ENCODE results near the gene CFL1. TPM values are rescaled to one million over a fixed set of nuclear protein-coding genes. Genes with fewer than 3 reads are reported as not detected.

CFL1 gene
- total RNA-seq, 4 donors from 2014 or later, result 1,308 to 1,852 (median 1,703) TPM

DNA sequence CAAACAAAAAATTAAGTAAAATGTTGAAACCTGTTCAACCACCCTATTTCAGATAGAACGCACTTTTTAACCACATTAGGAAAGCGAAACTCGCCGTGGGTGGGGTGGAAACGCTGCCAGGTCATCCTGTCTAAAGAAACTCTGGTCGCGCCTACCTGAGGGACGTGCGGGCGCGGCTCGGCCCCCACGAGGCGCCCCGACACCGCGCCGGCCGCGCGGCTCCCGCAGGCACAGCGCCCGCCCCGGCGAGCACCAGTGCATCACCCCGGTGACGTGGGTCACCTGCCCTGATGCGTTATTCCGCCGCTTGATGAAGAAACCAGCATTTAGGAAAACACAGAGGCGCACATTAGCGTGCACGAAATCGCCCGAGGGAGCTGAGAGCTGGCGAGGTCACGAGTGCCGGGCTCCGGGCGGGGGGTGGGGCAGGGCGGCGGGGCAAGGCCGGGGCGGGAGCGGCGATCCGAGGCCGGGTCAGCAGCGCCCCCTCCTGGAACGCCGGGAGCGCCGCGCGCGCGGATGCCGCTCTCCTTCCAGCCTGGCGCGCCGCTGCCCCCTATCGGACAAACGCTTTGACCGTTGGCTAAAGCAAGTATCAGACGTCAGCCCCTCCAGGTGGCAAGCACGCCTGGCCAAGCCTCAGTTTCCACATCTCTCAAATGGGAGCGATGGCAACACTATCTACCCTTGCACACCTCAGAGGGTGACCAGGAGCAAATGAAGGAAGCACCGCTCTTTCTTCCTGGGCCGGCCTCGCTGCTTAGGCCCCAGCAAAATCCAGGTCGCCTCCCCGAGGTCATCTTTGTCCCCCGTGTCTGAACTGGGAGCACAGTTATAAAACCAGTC is 39.9 kb downstream of the CFL1 start:
- in situ Hi-C loops (cut with MboI; ENCODE audit: low pct_ligation_motif_present in 1 of 4, low pct_unique_long_range_greater_than_20kb in 1 of 4, low sequenced_read_pairs in 3 of 4) (loop anchor here in 3 of 4 donors (25.0 kb wide), 1 partner anchor 106 kb away; the partner anchor contains the start of genes KAT5 (in 3 of the 3) and RNASEH2C (in 3 of the 3)), intact Hi-C loops (cut with DNase I; ENCODE audit: low total_unique reads) (loop anchor here (5.0 kb wide), 2 partner anchors 36 to 106 kb away; partner anchors contain the start of genes AP5B1 and KAT5)

DNA sequence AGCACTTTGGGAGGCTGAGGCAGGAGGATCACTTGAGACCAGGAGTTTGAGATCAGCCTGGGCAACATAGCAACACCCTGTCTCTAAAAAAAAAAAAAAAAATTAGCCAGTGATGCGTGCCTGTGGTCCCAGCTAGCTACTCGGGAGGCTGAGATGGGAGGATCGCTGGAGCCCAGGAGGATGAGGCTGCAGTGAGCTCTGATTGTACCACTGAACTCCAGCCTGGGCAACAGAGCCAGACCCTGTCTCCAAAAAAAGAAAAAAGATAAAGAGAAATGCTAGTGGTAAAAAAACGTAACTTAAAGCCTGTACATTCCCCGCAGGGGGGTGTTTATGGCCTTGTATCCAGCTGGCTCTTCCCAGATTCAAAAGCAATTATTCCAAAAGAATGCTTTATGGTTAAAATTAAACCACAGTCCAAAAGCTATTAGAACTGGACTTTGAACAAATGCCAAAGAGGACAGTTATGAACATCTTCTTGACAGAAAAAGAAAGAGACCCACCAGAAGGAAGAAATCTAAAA is 40.6 kb downstream of the CFL1 start:
- no peaks in the 10 kb centered on the region for H3K9me3 ChIP-seq
- in situ Hi-C loops (cut with MboI; ENCODE audit: low pct_ligation_motif_present in 1 of 4, low pct_unique_long_range_greater_than_20kb in 1 of 4, low sequenced_read_pairs in 3 of 4) (loop anchor here in 3 of 4 donors (25.0 kb wide), 1 partner anchor 105 kb away; the partner anchor contains the start of genes KAT5 (in 3 of the 3) and RNASEH2C (in 3 of the 3)), intact Hi-C loops (cut with DNase I; ENCODE audit: low total_unique reads) (loop anchor here (5.0 kb wide), 2 partner anchors 35 to 105 kb away; partner anchors contain the start of genes AP5B1 and KAT5)
- 49 to 56% methylated on average over 5 of the region's 5 CpGs for WGBS, 2 donors (ENCODE audit: low coverage in 1 of 2)
- no peaks in the 10 kb centered on the region for H3K36me3 ChIP-seq
- H3K27ac ChIP-seq, result peak overlapping the region; percentile 82 to 86 (median 85)
- TF ChIP-seq POLR2A (IDR thresholded peaks at IDR 0.05) (no peak), EP300 (IDR thresholded peaks at IDR 0.05; ENCODE audit: low read depth) (no peak), POLR2AphosphoS5 (IDR thresholded peaks at IDR 0.05) (no peak)
- TF ChIP-seq, protein P1, sequence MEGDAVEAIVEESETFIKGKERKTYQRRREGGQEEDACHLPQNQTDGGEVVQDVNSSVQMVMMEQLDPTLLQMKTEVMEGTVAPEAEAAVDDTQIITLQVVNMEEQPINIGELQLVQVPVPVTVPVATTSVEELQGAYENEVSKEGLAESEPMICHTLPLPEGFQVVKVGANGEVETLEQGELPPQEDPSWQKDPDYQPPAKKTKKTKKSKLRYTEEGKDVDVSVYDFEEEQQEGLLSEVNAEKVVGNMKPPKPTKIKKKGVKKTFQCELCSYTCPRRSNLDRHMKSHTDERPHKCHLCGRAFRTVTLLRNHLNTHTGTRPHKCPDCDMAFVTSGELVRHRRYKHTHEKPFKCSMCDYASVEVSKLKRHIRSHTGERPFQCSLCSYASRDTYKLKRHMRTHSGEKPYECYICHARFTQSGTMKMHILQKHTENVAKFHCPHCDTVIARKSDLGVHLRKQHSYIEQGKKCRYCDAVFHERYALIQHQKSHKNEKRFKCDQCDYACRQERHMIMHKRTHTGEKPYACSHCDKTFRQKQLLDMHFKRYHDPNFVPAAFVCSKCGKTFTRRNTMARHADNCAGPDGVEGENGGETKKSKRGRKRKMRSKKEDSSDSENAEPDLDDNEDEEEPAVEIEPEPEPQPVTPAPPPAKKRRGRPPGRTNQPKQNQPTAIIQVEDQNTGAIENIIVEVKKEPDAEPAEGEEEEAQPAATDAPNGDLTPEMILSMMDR (IDR thresholded peaks at IDR 0.05), result no peak
- H3K4me1 ChIP-seq, result peaks cover 0 to 45% (median 16%) of the 10 kb centered on the region in 4 donors
- DNase-seq, result no peak
- H3K27me3 ChIP-seq, result no peaks in the 10 kb centered on the region
- H3K4me3 ChIP-seq, result peak overlapping the region; percentile 4 to 65 (median 52)

More for the DNA sequence above, 39.9 kb downstream of the CFL1 start:
- Histone ChIP-seq H3K27ac (peak overlapping the region; percentile 82 to 86 (median 85)), H3K36me3 (no peaks in the 10 kb centered on the region), H3K4me3 (peak overlapping the region; percentile 4 to 65 (median 52)), H3K4me1 (peaks cover 0 to 49% (median 19%) of the 10 kb centered on the region in 4 donors), H3K9me3 (no peaks in the 10 kb centered on the region), H3K27me3 (no peaks in the 10 kb centered on the region)
- TF ChIP-seq, protein P1 (IDR thresholded peaks at IDR 0.05), result peak; percentile 95 to 100 (median 98)
- TF ChIP-seq EP300 (IDR thresholded peaks at IDR 0.05; ENCODE audit: low read depth), result no peak
- peak in 2 of 3 donors; percentile 20 to 52 for TF ChIP-seq POLR2AphosphoS5 (IDR thresholded peaks at IDR 0.05)
- WGBS, 2 donors (ENCODE audit: low coverage in 1 of 2), result 12% methylated on average over 42 of the region's 74 CpGs; no CpG with 5 or more reads in 1 of the 2 donors
- DNase-seq, result peak; percentile 98

DNA sequence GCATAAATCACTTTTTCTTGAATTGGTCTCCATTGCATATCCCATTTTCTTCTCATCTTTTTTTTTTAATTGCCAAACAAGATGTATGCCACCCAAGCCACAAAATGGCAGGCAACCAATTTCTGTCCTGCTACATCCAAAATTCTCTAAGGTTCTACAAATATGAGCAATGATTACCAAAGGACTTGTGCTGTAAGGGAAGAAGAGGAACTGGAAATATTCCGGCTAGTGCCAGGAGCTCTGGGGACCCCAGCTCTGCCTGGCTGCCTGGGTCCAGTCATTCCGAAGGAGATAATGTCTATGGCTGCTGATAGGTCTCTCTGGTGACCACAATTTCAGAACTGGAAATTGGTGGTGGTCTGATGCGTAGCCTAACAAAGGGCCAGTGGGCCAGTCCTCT is 41.3 kb downstream of the CFL1 start:
- no peak for DNase-seq
- Histone ChIP-seq H3K4me3 (no peak overlapping the region), H3K27me3 (no peaks in the 10 kb centered on the region), H3K27ac (no peak overlapping the region), H3K4me1 (peaks cover 0 to 38% (median 13%) of the 10 kb centered on the region in 4 donors), H3K9me3 (no peaks in the 10 kb centered on the region), H3K36me3 (no peaks in the 10 kb centered on the region)
- TF ChIP-seq POLR2AphosphoS5 (IDR thresholded peaks at IDR 0.05) (no peak), POLR2A (IDR thresholded peaks at IDR 0.05) (no peak), EP300 (IDR thresholded peaks at IDR 0.05; ENCODE audit: low read depth) (no peak)
- TF ChIP-seq, protein P1 (IDR thresholded peaks at IDR 0.05), result no peak
- WGBS, 2 donors (ENCODE audit: low coverage in 1 of 2), result 94% methylated on average over 3 of the region's 3 CpGs; no CpG with 5 or more reads in 1 of the 2 donors
- in situ Hi-C loops (cut with MboI; ENCODE audit: low pct_ligation_motif_present in 1 of 4, low pct_unique_long_range_greater_than_20kb in 1 of 4, low sequenced_read_pairs in 3 of 4) (loop anchor here in 3 of 4 donors (25.0 kb wide), 1 partner anchor 104 kb away; the partner anchor contains the start of genes KAT5 (in 3 of the 3) and RNASEH2C (in 3 of the 3)), intact Hi-C loops (cut with DNase I; ENCODE audit: low total_unique reads) (loop anchor here (5.0 kb wide), 2 partner anchors 34 to 104 kb away; partner anchors contain the start of genes AP5B1 and KAT5)
